OCI-LY7 (cell line): ENCODE data around the gene NCAPD2.

Source experiments
- CTCF ChIP-seq: fragments of 200-600 bp; sonication (generic); conservative IDR thresholded peaks from 2 replicates; pipeline ENCODE4 v1.5.1; 2014; ENCODE audit warnings: mild to moderate bottlenecking, antibody characterized with exemption, low read length, moderate library complexity, mixed read lengths
- EZH2phosphoT487 ChIP-seq: fragments of 200-600 bp; sonication (generic); IDR thresholded peaks from 2 replicates; pipeline ENCODE4 v1.6.1; 2018; ENCODE audit warnings: low read depth, borderline replicate concordance, mild to moderate bottlenecking, mixed run types, antibody characterized with exemption, low read length, moderate library complexity, mixed read lengths

- TF ChIP-seq CTCF: no peak
- TF ChIP-seq EZH2phosphoT487: no peak
Measured at GRCh38 chr12:6536894-6537579, 43.1 kb downstream of the NCAPD2 start.
